Keratinocyte (primary cell): Measurements from ENCODE around the gene FOXO1. TPM values are rescaled to one million over a fixed set of nuclear protein-coding genes. Genes with fewer than 3 reads are reported as not detected.
A peak's percentile ranks its signal among the peaks of the same experiment; 100 is the strongest.
"Not testable (repeated sequence)": the region's sequence is repeated elsewhere in the genome, so short reads cannot be mapped to it uniquely, and the experiment has no call there.

ENCODE experiments used
- DNase-seq: peaks from one replicate; pipeline ENCODE4 v3.0.0-alpha.2; 2011; ENCODE audit warnings: low read depth, missing footprints, low spot score
- FAIRE-seq: peaks from 2 replicates; lab custom pipeline; 2011; peaks lifted over from hg19 to GRCh38; lab: Jason Lieb, UNC
- H2AFZ ChIP-seq: 2 replicates; pipeline ENCODE4 v1.6.0; 2012; ENCODE audit warnings: low read length, control low read depth, inconsistent platforms; ENCODE audit not compliant: control insufficient read depth
- H3K27ac ChIP-seq: 2 replicates; pipeline ENCODE4 v1.5.1; 2011; ENCODE audit warnings: low read length; ENCODE audit not compliant: control insufficient read depth, insufficient read depth
- H3K27me3 ChIP-seq: 3 replicates; pipeline ENCODE4 v1.6.0; 2011; ENCODE audit warnings: low read length; ENCODE audit not compliant: control insufficient read depth, insufficient read depth; ENCODE audit errors: extremely low read depth
- H3K36me3 ChIP-seq, 2 experiments: 2 replicates in 1 of 2; 3 replicates in 1 of 2; pipeline ENCODE4 v1.5.1; 2011; ENCODE audit warnings: low read length in 2 of 2, mild to moderate bottlenecking in 1 of 2; ENCODE audit not compliant: control insufficient read depth in 2 of 2, insufficient read depth in 2 of 2; ENCODE audit errors: extremely low read depth in 1 of 2
- H3K4me1 ChIP-seq: 3 replicates; pipeline ENCODE4 v1.5.1; 2011; ENCODE audit warnings: low read length; ENCODE audit not compliant: control insufficient read depth, insufficient read depth; ENCODE audit errors: extremely low read depth
- H3K4me2 ChIP-seq: 3 replicates; pipeline ENCODE4 v1.6.0; 2011; ENCODE audit warnings: low read depth, low read length; ENCODE audit not compliant: control insufficient read depth, insufficient read depth; ENCODE audit errors: extremely low read depth
- H3K4me3 ChIP-seq, 3 experiments: fragments of 200-600 bp in 1 of 3; sonication (generic) in 1 of 3; 2 replicates in 2 of 3; 3 replicates in 1 of 3; pipeline ENCODE4 v1.5.1; 2011 to 2016; ENCODE audit warnings: low read length in 3 of 3, mild to moderate bottlenecking in 3 of 3, control low read depth in 2 of 3, inconsistent platforms in 1 of 3, low read depth in 1 of 3, mixed read lengths in 1 of 3, mixed run types in 1 of 3, moderate library complexity in 1 of 3; ENCODE audit not compliant: control insufficient read depth in 2 of 3, insufficient read depth in 2 of 3; ENCODE audit errors: extremely low read depth in 1 of 3
- H3K79me2 ChIP-seq: 2 replicates; pipeline ENCODE4 v1.6.0; 2012; ENCODE audit warnings: low read length; ENCODE audit not compliant: control insufficient read depth, insufficient read depth
- H3K9ac ChIP-seq: 3 replicates; pipeline ENCODE4 v1.6.0; 2011; ENCODE audit warnings: low read length; ENCODE audit not compliant: control insufficient read depth, insufficient read depth; ENCODE audit errors: extremely low read depth
- H3K9me1 ChIP-seq: 3 replicates; pipeline ENCODE4 v1.6.0; 2011; ENCODE audit warnings: low read length; ENCODE audit not compliant: control insufficient read depth, insufficient read depth; ENCODE audit errors: extremely low read depth
- H3K9me3 ChIP-seq: 2 replicates; pipeline ENCODE4 v1.5.1; 2012; ENCODE audit warnings: low read depth, low read length; ENCODE audit not compliant: control insufficient read depth
- H4K20me1 ChIP-seq: 3 replicates; pipeline ENCODE4 v1.6.0; 2011; ENCODE audit warnings: low read length; ENCODE audit not compliant: control insufficient read depth, insufficient read depth; ENCODE audit errors: extremely low read depth
- CTCF ChIP-seq, 3 experiments: IDR thresholded peaks in 1 of 3; conservative IDR thresholded peaks in 1 of 3; optimal IDR thresholded peaks in 1 of 3; 2 replicates in 2 of 3; 3 replicates in 1 of 3; pipeline versions ENCODE3 to v1.5.1; 2011; ENCODE audit warnings: low read length in 3 of 3, mild to moderate bottlenecking in 3 of 3, moderate library complexity in 2 of 3, control low read depth in 1 of 3, inconsistent platforms in 1 of 3; ENCODE audit not compliant: insufficient read depth in 2 of 3; ENCODE audit errors: extremely low read depth in 1 of 3
- EZH2 ChIP-seq: IDR thresholded peaks from one replicate; pipeline ENCODE4 v1.6.1; 2012; ENCODE audit warnings: inconsistent platforms, mild to moderate bottlenecking, low read length, moderate library complexity
- dilution Hi-C: fragments of 300-500 bp; cut with MboI; formaldehyde crosslinking; loops from one replicate; pipeline ENCODE4 v1.7.0; 2020; ENCODE audit warnings: low sequenced_read_pairs; ENCODE audit not compliant: extremely low pct_ligation_motif_present
- polyA plus RNA-seq, 5 experiments: library from polyadenylated mRNA; depleted of rRNA in 3 of 5; stranded (reverse) in 3 of 5; stranded (forward) in 1 of 5; unstranded in 1 of 5; fragments of >200 nt; gene quantifications; 1 replicate in 1 of 5; 2 replicates in 3 of 5; 3 replicates in 1 of 5; pipeline versions ENCODE4 v1.2.1 to v1.2.3, GENCODE V29; 2011 to 2012; ENCODE audit warnings: missing spikeins in 2 of 5, low read depth in 1 of 5, low replicate concordance in 1 of 5

The FOXO1 gene
- polyA plus RNA-seq, 1 donor (not counting 4 experiments of a cell fraction or from before 2014, with no cell fraction given): 8.3 TPM

GRCh38 chr13:40664350-40665125, 1.9 kb downstream of the FOXO1 start:
- Histone ChIP-seq H4K20me1 (no peaks in the 10 kb centered on the region), H3K9me3 (no peaks in the 10 kb centered on the region), H3K9me1 (no peaks in the 10 kb centered on the region), H3K4me2 (peak overlapping the region; percentile 90), H3K9ac (peak overlapping the region; percentile 89), H2AFZ (peak overlapping the region; percentile 84), H3K36me3 (no peaks in the 10 kb centered on the region), H3K4me1 (peaks cover 37% of the 10 kb centered on the region), H3K27me3 (no peaks in the 10 kb centered on the region), H3K27ac (peak overlapping the region; percentile 81), H3K79me2 (peaks cover 45% of the 10 kb centered on the region), H3K4me3 (peak overlapping the region; percentile 77 to 86 (median 84))
- FAIRE-seq: no peak
- TF ChIP-seq EZH2: no peak
- no peak for TF ChIP-seq CTCF (optimal IDR thresholded peaks at IDR 0.05 in 1 of 3, IDR thresholded peaks at IDR 0.05 in 1 of 3, conservative IDR thresholded peaks at IDR 0.05 in 1 of 3; ENCODE audit: extremely low read depth in 1 of 3, insufficient read depth in 2 of 3, low read length in 3 of 3)
- no peak for DNase-seq
- dilution Hi-C loops: no loop called here

GRCh38 chr13:40664100-40664349, 2.4 kb downstream of the FOXO1 start:
- H3K9me1 ChIP-seq, dilution Hi-C loops, H3K36me3 ChIP-seq, H3K27me3 ChIP-seq, H4K20me1 ChIP-seq, DNase-seq, FAIRE-seq, H3K9me3 ChIP-seq: not testable (repeated sequence)
- H3K4me3 ChIP-seq: peak overlapping the region; percentile 77 to 84 (median 80)
- H3K4me1 ChIP-seq: peaks cover 37% of the 10 kb centered on the region
- H3K79me2 ChIP-seq: peaks cover 49% of the 10 kb centered on the region
- peak overlapping the region; percentile 81 for H3K27ac ChIP-seq
- H3K4me2 ChIP-seq: peak overlapping the region; percentile 90
- peak overlapping the region; percentile 89 for H3K9ac ChIP-seq
- peak overlapping the region; percentile 84 for H2AFZ ChIP-seq

- Histone ChIP-seq H3K4me1 (peaks cover 31% of the 10 kb centered on the region), H4K20me1 (no peaks in the 10 kb centered on the region), H3K9ac (peak overlapping the region; percentile 9), H3K4me3 (peak overlapping the region in 1 of 3 experiments; percentile 23), H3K9me3 (no peaks in the 10 kb centered on the region), H3K27me3 (no peaks in the 10 kb centered on the region), H3K36me3 (no peaks in the 10 kb centered on the region), H2AFZ (no peak overlapping the region), H3K4me2 (peak overlapping the region; percentile 90), H3K9me1 (no peaks in the 10 kb centered on the region), H3K27ac (peak overlapping the region; percentile 6), H3K79me2 (peaks cover 55% of the 10 kb centered on the region)
- FAIRE-seq (no peak), DNase-seq (no peak)
- no peak for TF ChIP-seq CTCF (optimal IDR thresholded peaks at IDR 0.05 in 1 of 3, IDR thresholded peaks at IDR 0.05 in 1 of 3, conservative IDR thresholded peaks at IDR 0.05 in 1 of 3; ENCODE audit: extremely low read depth in 1 of 3, insufficient read depth in 2 of 3, low read length in 3 of 3)
- no peak for TF ChIP-seq EZH2
- dilution Hi-C loops: no loop called here
Measured at GRCh38 chr13:40662866-40663265, 3.6 kb downstream of the FOXO1 start.
